ENCODE data around the gene CLEC5A.
"Not testable (repeated sequence)": the region's sequence is repeated elsewhere in the genome, so short reads cannot be mapped to it uniquely, and the experiment has no call there.

CLEC5A gene

DNA sequence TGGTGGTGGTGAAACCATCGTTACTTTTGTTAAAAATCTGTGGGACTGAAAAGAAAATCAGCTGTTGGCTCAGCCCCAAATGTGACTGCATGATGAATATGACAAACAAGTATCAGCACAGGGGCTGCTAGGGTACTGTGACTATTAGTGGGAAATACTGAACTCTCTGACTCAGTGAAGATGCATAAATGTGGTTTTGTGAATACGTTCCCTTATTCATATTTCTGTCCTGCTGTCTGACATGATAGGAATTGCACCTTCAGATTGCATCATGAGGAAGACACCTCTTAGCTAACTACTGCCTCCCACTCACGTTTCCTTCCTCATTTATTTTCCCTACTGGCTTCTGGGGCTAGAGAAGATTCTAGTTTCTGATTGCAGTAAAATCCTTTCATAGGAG lies 1.4 kb downstream of the CLEC5A start:
- DNase-seq = no peak

DNA sequence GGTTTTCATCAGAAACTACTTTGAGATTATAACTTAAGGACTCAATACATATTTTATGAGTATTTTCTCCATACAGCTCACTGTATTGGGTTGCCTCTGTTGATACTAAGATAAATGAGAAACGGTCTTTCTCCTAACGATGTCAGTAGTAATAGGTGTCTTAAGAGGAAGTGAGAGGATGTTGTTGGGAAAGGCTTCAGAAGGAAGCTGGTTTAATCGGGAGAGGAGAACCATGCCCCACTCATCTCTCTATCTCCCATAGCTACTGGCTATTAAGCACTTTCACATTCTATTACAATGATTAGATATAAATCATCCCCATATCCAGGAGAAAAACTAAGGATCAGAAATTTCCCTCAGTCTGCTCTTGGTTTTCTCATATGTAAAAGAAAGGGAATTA lies 2.0 kb downstream of the CLEC5A start:
- no peak for DNase-seq

DNA sequence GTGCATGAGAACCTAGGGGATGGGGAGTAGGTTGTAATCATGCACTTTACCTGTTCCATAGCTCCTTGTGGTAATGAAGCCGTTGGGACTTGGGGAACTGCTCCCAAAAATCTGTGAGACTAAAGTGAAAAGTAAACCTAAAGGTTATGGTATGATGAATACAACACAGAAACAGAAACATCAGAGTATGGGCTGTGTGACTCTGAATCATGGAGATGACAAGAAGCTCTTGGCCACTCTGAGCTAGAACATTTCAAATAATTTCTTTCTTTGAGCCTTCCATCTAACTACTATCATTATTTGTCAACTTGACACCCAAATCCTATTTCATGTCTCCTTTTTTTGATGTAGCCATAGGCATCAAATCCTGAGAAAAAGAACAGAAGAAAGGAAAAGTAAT lies 2.9 kb downstream of the CLEC5A start:
- DNase-seq = no peak

GRCh38 chr7:141941075-141941474 lies 5.7 kb downstream of the CLEC5A start:
- no peak for DNase-seq

GRCh38 chr7:141930211-141930610 lies 16.6 kb downstream of the CLEC5A start:
- DNase-seq = no peak

DNA sequence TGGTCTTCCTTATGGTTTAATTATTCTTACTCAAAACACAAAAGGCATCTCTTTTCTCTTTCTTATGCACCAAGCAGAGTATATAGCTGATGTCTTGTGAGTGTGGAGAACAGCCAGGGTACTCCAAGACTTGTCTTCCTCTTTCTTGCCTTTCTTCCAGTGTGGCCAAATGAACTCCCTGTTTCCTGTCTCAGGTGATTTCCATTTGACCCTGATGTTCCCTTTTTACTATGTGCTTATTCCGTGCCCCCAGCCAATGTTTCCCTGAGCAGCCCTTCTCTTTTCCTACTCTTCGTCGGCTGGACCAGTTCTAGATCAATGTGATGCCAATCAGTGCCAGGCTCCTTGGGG lies 18.0 kb downstream of the CLEC5A start:
- DNase-seq = no peak

DNA sequence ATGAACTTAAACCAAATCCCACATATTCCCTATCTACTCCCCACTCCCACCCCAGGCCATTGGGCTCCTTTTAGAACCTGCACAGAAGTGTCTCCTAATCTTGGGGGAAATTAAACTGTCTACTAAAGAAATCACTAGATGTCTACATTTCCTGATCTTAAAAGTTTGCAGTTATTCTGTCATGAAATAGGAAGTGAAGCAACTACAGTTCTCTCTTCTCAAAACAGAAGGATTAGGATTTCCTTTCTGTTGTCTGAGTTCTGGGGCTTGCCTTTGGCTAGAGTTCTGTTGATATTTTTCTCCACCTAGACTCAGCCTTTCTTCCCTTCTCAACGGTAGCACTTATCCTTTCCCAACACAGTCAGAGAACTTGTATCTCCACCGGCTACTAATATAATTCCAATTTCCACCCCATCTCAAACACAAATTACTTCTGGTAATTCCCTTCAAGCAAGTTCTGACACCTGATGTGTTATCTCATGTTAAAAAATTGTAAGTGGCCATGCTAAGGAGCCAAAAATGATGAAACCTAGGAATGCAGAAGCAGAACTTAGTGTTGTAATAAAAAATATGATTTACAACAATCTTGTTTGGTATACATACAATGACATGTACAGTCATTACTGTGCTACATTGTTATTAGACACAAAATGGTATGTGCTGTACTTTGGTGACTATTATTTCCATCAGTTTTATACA lies 18.5 kb downstream of the CLEC5A start:
- DNase-seq = no peak

GRCh38 chr7:141920281-141920680 lies 26.5 kb downstream of the CLEC5A start:
- DNase-seq = no peak

GRCh38 chr7:141916099-141916498 lies 30.7 kb downstream of the CLEC5A start, which contains the start of gene OR9A4:
TSS of gene OR9A4 (plus strand) at chr7:141916399. CDS start at chr7:141918876, 2,477 bp downstream.
- DNase-seq = no peak

DNA sequence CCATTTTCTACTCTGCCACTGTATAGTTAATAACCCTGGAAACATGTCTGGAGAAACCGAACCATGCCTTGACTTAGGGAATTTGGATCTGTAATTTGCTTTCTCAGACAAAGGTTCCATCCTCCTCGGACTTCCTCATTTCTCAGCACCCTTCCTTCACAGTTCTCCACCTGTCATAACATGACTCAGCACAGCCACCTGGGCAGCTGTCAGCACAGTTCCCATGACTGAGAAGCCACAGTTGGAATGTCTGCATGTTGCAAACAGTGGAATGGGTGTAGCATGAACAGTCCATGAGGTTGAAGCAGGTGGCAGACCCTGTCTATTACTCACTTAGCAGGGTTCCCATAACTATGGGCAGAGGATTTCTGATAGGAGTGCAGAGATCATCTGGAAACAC lies 31.2 kb downstream of the CLEC5A start:
- DNase-seq = no peak

DNA sequence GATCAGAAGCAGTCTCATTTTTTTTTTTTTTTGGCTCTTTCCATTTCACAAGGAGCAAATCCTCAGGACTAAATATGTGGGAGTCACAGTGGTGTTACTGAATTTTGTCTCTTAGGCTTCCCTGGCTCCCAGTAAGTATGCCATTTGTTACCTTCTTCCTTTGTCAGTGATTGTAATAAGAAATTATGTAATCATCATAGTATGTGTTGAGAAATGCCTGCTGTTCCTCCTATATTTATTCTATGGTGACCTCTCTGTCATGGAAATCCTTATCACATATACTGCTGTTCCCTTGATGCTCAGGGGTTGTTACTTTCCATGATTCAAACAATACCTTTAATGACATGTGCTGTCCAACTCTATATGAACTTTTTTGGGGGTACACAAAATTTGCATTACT lies 35.4 kb downstream of the CLEC5A start:
- no peak for DNase-seq

GRCh38 chr7:141906285-141906684 lies 40.5 kb downstream of the CLEC5A start:
- DNase-seq = no peak

DNA sequence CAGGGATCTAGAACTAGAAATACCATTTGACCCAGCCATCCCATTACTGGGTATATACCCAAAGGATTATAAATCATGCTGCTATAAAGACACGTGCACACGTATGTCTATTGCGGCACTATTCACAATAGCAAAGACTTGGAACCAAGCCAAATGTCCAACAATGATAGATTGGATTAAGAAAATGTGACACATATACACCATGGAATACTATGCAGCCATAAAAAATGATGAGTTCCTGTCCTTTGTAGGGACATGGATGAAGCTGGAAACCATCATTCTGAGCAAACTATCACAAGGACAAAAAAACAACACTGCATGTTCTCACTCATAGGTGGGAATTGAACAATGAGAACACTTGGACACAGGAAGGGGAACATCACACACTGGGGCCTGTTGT lies 47.4 kb downstream of the CLEC5A start:
- DNase-seq = not testable (repeated sequence)

- DNase-seq = no peak
Observed at GRCh38 chr7:141891336-141891735, 55.4 kb downstream of the CLEC5A start.

GRCh38 chr7:141889321-141889720 lies 57.5 kb downstream of the CLEC5A start:
- no peak for DNase-seq

- no peak for DNase-seq
Observed at GRCh38 chr7:141884539-141885225, 62.1 kb downstream of the CLEC5A start.

DNA sequence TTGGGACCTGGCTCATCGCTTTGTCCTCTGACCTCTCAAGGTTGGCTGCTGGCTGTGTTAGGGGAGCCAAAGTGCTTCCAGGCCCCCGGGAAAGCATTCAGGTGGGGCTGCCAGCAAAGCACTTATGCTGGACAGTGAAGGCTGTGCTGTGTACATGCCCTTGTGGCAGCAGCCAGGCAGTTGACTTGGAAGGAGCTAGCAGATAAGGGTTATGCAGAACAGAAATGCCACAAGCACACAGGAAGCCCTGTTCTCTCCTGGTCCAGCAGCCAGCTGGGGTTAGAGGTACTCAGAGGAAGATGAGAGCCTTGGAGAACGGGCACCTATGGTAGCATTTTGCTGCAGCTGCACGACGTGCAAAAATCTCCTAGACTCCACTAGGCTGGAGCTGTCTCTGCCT lies 65.8 kb downstream of the CLEC5A start:
- no peak for DNase-seq

DNA sequence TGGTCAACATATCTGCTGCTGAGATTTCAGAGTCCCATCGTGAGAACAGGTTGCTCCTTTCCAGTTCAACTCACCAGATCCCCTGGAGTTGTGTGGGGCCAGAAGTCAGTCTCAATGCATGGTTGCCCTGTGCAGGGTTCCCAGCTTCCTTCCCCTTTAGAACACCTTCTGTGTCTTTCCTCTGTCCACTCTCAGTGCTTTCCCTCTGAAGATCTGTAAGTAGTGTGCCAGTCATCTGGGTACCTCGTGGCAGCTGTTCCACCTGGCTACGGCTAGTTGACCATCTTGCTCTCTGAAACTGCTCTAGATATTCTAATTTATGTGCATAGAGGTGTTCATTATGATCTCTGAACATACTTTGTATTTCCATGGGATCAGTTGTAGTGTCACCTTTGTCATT lies 69.4 kb downstream of the CLEC5A start:
- DNase-seq = no peak
